COR-L47 (cell line): ENCODE data around the gene CHD5.

ENCODE experiments used
- DNase-seq: peaks from one replicate; lab custom pipeline; 2025; lab: John Stamatoyannopoulos, UW

Gene CHD5

GRCh38 chr1:6202256-6202655 lies 22.1 kb upstream of the CHD5 start:
- DNase-seq, result no peak

GRCh38 chr1:6200188-6200809 lies 20.2 kb upstream of the CHD5 start:
- DNase-seq, result no peak

DNA sequence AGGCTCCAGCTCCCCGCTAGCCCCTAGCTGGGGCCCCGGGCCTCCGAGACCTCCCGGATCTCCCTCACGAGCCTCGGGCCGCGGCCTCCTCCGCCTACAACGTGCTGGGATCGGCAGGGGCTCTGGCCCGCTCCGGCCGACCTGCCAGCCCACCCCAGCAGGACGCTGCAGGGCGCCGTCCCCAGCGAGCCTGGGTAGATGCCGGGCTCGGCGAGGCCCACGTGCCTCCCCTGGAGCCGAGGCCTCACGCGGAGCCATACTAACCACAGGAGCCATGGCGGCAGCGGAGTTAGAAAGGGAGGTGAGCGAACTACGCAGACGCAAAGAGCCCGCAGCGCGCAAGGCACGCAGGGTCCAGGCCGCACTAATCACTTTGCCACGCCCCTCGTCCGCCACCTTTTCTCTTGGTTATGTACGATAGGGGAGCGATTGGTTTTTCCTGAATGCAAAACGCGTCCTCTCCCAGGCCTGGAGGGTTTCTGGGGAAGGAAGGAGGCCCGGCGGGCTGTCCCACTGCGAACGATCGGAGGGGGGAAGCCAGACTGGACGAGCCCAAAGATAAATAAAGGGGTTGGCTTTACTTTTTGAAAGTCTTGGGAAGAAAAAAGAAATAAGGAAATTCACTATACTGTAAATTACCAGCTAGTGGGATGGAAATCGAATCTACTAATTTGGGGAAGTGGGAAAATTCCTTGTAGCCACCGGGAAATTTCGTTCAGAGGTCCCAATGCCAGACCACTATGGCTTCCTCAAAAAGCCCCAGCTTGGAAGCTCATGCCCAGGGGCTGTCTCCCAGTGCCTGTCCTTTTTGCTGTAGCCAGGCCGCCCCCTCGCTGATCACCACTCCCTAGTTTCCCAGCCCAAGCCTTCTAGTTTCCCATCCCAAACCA lies 19.4 kb upstream of the CHD5 start, which contains the start of gene RPL22:
TSS of gene RPL22 (minus strand) at position 298 of the 890 bp plus-strand sequence. CDS start at position 276, 22 bp downstream.
- DNase-seq, result peak; percentile 99

- no peak for DNase-seq
Measured at GRCh38 chr1:6198646-6199297, 18.7 kb upstream of the CHD5 start.

- no peak for DNase-seq
Measured at GRCh38 chr1:6197746-6198427, 17.8 kb upstream of the CHD5 start.

GRCh38 chr1:6191968-6192367 lies 11.8 kb upstream of the CHD5 start:
- no peak for DNase-seq

GRCh38 chr1:6188466-6188865 lies 8.3 kb upstream of the CHD5 start:
- no peak for DNase-seq

DNA sequence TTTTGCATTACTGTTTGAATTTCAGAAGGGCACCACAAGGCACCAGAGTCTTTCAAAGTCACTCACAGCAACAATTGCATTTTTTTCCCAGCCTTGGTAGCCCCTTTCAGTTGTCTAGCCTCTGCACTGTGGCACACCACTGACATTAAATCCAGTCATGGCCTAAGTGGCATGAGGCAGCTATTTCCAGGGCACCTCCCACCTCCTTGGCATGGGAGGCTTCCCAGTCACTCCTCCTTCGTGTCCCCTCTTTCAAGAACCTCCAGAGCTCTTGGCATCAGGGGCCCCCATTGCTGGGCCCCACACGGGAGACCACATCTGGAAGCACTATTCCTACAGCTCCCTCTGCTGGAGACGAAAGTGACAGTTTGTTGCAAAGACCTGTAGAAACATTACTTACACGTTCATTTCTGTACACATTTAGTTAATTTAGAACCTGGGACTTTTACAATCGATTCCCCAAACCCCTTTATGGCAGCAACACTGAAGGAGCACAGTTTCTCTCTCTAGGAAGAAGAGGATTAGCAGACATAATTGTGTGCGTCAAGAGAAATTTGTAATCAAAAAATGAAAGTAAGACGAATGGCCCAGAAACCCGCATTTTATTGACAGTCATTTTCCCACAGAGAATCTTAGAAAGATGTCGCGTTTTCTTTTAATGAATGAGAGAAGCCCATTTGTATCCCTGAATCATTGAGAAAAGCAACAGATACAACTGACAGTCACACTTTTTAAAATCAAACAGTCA lies 5.7 kb upstream of the CHD5 start:
- DNase-seq, result peak; percentile 30

GRCh38 chr1:6185151-6185550 lies 5.0 kb upstream of the CHD5 start:
- DNase-seq, result no peak

- DNase-seq, result no peak
Measured at GRCh38 chr1:6184083-6184783, 4.1 kb upstream of the CHD5 start.

- DNase-seq, result no peak
Measured at GRCh38 chr1:6183520-6183989, 3.4 kb upstream of the CHD5 start.

- DNase-seq, result no peak
Measured at GRCh38 chr1:6181347-6181770, 1.2 kb upstream of the CHD5 start.

- DNase-seq, result no peak
Measured at GRCh38 chr1:6180707-6181311, 688 bp upstream of the CHD5 start.

DNA sequence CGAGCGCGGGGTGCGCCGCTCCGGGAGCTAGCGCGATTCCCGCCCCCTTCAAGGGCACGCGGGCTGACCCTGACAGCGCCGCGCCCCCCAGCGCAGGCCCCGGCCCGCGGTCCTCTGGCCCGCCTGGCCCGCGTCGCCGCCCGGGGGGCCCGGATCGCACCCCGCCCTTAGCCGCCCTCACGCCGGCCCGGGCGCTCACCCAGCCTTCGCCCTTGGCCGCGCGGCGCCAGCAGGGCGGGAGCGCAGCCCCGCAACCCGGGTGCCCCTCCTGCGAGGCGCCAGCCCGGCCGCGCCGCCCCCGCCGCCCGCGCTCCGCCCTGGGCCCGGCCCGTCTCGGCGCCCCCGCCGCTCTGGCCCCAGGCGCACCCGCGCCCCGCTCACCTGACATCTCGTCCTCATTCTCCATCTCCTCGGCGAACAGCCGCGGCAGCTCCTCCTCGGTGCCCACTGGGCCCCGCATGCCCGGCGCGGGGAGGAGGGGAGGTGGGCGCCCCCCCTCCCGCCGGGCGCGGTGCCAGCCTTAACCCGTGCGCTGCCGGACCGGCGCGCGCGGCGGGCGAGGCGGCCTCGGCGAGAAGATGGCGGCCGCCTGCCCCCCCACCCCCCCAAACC lies 451 bp downstream of the CHD5 start:
- DNase-seq, result no peak

DNA sequence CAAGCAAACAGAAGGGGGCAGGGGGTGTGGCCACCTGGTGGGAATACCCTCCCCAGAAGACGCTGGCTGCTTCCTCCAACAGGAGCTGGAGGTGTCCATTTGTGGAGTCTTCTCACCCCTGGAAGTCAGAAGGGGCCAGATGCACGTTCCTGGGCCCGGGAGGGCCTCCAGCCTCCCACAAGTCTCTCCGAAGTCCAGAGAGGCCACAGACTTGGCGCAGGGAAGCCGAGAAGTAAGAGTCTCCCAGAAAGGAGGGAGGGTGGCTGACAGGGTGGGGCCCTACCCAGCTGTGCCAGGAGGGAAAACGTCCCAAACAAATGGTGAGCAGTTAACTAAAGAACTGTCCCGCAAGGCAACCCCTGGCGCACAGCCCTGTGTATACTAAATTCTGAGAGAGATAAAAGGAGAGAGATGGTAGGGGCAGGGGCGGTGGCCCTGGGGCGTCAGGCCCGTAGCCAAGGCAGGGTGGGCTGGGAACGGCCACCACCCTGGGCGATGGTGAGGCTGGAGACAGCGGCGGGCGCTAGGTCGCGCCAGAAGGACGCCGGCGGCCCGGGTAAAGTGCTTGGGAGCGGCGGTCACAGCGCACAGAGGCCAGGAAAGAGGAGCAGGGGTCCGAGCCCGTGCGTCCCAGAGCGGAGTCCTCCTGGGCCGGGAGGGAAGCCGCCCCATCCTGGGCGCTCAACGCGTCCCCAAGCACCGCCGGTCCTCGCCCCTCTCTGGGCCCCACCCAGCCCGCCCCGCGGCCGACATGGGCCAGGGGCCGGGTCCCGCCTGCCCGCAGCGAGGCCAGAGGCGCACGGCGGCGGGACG lies 1.2 kb downstream of the CHD5 start:
- DNase-seq, result no peak

- DNase-seq, result no peak
Measured at GRCh38 chr1:6177681-6178380, 2.3 kb downstream of the CHD5 start.

DNA sequence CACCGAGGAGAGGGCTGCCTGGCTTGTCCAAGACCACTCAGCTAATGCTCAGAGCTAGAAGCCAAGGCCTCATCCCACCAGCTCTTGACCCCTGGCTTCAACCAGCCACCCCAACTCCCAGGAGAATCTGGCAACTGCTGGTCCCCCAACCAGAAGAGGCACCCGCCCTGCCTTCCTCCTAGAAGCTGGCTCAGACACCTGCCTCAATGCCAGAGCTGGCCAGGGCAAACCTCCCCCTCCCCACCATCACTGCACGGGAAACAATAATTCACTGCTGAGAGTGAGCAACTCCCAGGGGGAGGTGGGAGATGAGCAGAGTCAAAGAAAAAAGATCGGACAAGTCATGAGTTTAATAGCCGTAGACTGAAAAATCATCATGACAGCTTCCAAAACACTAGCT lies 3.3 kb downstream of the CHD5 start:
- DNase-seq, result no peak

GRCh38 chr1:6175411-6175828 lies 4.7 kb downstream of the CHD5 start:
- DNase-seq, result no peak
